ENCODE results near the gene AUTS2.

The AUTS2 gene

GRCh38 chr7:70229242-70229641 lies 631.0 kb downstream of the AUTS2 start (continued):
- TF ChIP-seq, protein P1, sequence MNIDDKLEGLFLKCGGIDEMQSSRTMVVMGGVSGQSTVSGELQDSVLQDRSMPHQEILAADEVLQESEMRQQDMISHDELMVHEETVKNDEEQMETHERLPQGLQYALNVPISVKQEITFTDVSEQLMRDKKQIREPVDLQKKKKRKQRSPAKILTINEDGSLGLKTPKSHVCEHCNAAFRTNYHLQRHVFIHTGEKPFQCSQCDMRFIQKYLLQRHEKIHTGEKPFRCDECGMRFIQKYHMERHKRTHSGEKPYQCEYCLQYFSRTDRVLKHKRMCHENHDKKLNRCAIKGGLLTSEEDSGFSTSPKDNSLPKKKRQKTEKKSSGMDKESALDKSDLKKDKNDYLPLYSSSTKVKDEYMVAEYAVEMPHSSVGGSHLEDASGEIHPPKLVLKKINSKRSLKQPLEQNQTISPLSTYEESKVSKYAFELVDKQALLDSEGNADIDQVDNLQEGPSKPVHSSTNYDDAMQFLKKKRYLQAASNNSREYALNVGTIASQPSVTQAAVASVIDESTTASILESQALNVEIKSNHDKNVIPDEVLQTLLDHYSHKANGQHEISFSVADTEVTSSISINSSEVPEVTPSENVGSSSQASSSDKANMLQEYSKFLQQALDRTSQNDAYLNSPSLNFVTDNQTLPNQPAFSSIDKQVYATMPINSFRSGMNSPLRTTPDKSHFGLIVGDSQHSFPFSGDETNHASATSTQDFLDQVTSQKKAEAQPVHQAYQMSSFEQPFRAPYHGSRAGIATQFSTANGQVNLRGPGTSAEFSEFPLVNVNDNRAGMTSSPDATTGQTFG (tag by site-specific recombination; IDR thresholded peaks at IDR 0.05; ENCODE audit: borderline replicate concordance): no peak
- TF ChIP-seq OVOL3 (tag by site-specific recombination; IDR thresholded peaks at IDR 0.05): no peak

GRCh38 chr7:70230761-70231160 lies 632.5 kb downstream of the AUTS2 start:
- POLR2A ChIA-PET: no interaction called here
- CTCF ChIA-PET: interaction anchor here (0.6 kb wide), 1 partner anchor 238 kb away, joined by 4 read pairs; no protein-coding TSS in a partner anchor

DNA sequence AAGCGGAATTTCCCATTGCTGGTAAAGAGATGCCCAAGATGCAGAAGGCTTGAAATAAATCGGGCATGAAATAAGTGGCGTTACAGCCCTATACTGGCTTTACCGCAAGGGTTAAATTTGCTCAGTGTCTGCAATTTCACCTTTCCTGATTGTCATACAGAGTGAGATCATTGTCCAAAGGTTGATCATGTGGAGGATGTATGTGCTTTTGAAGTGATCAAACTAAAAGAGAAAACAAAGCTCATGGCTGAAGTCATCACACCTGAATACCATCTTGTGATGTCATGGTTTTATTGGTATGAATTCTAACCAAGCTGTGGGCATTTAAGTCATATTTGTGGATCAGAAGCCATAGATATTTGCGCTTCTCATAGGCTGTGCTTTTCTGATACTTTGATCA lies 635.5 kb downstream of the AUTS2 start:
- ChIA-PET POLR2A (no interaction called here), CTCF (no interaction called here)
- Histone ChIP-seq H3K36me3 (ENCODE audit: control insufficient read depth in 2 of 2, insufficient read depth in 1 of 2, low read length in 2 of 2) (no peaks in the 10 kb centered on the region), H3K4me3 (ENCODE audit: low read depth, low read length) (no peak overlapping the region), H3K9me3 (ENCODE audit: control insufficient read depth, insufficient read depth, low read depth, low read length) (no peaks in the 10 kb centered on the region), H3K4me1 (ENCODE audit: control insufficient read depth, insufficient read depth, low read length) (no peaks in the 10 kb centered on the region), H3K27ac (ENCODE audit: extremely low read depth, low read depth, low read length) (no peak overlapping the region)
- TF ChIP-seq EGR2 (tag by site-specific recombination; IDR thresholded peaks at IDR 0.05; ENCODE audit: low read depth): no peak
- TF ChIP-seq ZNF624 (tag by site-specific recombination; IDR thresholded peaks at IDR 0.05): no peak
- TF ChIP-seq, protein P2, sequence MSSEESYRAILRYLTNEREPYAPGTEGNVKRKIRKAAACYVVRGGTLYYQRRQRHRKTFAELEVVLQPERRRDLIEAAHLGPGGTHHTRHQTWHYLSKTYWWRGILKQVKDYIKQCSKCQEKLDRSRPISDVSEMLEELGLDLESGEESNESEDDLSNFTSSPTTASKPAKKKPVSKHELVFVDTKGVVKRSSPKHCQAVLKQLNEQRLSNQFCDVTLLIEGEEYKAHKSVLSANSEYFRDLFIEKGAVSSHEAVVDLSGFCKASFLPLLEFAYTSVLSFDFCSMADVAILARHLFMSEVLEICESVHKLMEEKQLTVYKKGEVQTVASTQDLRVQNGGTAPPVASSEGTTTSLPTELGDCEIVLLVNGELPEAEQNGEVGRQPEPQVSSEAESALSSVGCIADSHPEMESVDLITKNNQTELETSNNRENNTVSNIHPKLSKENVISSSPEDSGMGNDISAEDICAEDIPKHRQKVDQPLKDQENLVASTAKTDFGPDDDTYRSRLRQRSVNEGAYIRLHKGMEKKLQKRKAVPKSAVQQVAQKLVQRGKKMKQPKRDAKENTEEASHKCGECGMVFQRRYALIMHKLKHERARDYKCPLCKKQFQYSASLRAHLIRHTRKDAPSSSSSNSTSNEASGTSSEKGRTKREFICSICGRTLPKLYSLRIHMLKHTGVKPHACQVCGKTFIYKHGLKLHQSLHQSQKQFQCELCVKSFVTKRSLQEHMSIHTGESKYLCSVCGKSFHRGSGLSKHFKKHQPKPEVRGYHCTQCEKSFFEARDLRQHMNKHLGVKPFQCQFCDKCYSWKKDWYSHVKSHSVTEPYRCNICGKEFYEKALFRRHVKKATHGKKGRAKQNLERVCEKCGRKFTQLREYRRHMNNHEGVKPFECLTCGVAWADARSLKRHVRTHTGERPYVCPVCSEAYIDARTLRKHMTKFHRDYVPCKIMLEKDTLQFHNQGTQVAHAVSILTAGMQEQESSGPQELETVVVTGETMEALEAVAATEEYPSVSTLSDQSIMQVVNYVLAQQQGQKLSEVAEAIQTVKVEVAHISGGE (tag by site-specific recombination; conservative IDR thresholded peaks at IDR 0.05; ENCODE audit: low read depth): no peak
- peak; percentile 24; the same call in 1 of the 2 replicates for TF ChIP-seq ATF2 (tag by site-specific recombination; IDR thresholded peaks at IDR 0.05; ENCODE audit: low read depth)
- no peak for TF ChIP-seq ZNF23 (tag by site-specific recombination; IDR thresholded peaks at IDR 0.05; ENCODE audit: borderline replicate concordance)

More at GRCh38 chr7:70230761-70231160, 632.5 kb downstream of the AUTS2 start:
- no peaks in the 10 kb centered on the region for H3K9me3 ChIP-seq (ENCODE audit: control insufficient read depth, insufficient read depth, low read depth, low read length)
- no peak overlapping the region for H3K27ac ChIP-seq (ENCODE audit: extremely low read depth, low read depth, low read length)
- H3K36me3 ChIP-seq (ENCODE audit: control insufficient read depth in 2 of 2, insufficient read depth in 1 of 2, low read length in 2 of 2): no peaks in the 10 kb centered on the region
- TF ChIP-seq ZNF600 (tag by site-specific recombination; IDR thresholded peaks at IDR 0.05) (no peak), ZBTB10 (tag by site-specific recombination; IDR thresholded peaks at IDR 0.05) (no peak), YY2 (tag by site-specific recombination; IDR thresholded peaks at IDR 0.05) (no peak), SCRT1 (tag by site-specific recombination; IDR thresholded peaks at IDR 0.05; ENCODE audit: borderline replicate concordance) (no peak), YY1 (tag by site-specific recombination; IDR thresholded peaks at IDR 0.05) (no peak), ZNF529 (tag by site-specific recombination; IDR thresholded peaks at IDR 0.05; ENCODE audit: insufficient replicate concordance) (no peak), KLF7 (tag by site-specific recombination; IDR thresholded peaks at IDR 0.05; ENCODE audit: borderline replicate concordance) (no peak), ZBTB1 (tag by site-specific recombination; IDR thresholded peaks at IDR 0.05) (no peak), ZBTB20 (tag by site-specific recombination; IDR thresholded peaks at IDR 0.05) (no peak), ZNF121 (tag by site-specific recombination; IDR thresholded peaks at IDR 0.05) (no peak), REPIN1 (tag by site-specific recombination; IDR thresholded peaks at IDR 0.05; ENCODE audit: low read depth) (no peak), GLIS2 (tag by site-specific recombination; IDR thresholded peaks at IDR 0.05) (no peak), ZSCAN30 (tag by site-specific recombination; IDR thresholded peaks at IDR 0.05) (no peak), SCRT2 (tag by site-specific recombination; IDR thresholded peaks at IDR 0.05) (no peak), ZNF211 (tag by site-specific recombination; IDR thresholded peaks at IDR 0.05; ENCODE audit: low read depth) (no peak), ZNF140 (tag by site-specific recombination; IDR thresholded peaks at IDR 0.05) (no peak)
- TF ChIP-seq, protein P3, sequence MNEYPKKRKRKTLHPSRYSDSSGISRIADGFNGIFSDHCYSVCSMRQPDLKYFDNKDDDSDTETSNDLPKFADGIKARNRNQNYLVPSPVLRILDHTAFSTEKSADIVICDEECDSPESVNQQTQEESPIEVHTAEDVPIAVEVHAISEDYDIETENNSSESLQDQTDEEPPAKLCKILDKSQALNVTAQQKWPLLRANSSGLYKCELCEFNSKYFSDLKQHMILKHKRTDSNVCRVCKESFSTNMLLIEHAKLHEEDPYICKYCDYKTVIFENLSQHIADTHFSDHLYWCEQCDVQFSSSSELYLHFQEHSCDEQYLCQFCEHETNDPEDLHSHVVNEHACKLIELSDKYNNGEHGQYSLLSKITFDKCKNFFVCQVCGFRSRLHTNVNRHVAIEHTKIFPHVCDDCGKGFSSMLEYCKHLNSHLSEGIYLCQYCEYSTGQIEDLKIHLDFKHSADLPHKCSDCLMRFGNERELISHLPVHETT (tag by site-specific recombination; IDR thresholded peaks at IDR 0.05): no peak
- TF ChIP-seq, protein P4, sequence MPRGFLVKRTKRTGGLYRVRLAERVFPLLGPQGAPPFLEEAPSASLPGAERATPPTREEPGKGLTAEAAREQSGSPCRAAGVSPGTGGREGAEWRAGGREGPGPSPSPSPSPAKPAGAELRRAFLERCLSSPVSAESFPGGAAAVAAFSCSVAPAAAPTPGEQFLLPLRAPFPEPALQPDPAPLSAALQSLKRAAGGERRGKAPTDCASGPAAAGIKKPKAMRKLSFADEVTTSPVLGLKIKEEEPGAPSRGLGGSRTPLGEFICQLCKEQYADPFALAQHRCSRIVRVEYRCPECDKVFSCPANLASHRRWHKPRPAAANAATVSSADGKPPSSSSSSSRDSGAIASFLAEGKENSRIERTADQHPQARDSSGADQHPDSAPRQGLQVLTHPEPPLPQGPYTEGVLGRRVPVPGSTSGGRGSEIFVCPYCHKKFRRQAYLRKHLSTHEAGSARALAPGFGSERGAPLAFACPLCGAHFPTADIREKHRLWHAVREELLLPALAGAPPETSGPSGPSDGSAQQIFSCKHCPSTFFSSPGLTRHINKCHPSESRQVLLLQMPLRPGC (tag by site-specific recombination; IDR thresholded peaks at IDR 0.05): no peak
- no peak overlapping the region for H3K4me3 ChIP-seq (ENCODE audit: low read depth, low read length)
- no peaks in the 10 kb centered on the region for H3K4me1 ChIP-seq (ENCODE audit: control insufficient read depth, insufficient read depth, low read length)
